ENCODE measurements around the gene POC1B.

Gene POC1B

GRCh38 chr12:89437231-89437630 lies 88.6 kb downstream of the POC1B start (continued):
- TF ChIP-seq, protein P1, sequence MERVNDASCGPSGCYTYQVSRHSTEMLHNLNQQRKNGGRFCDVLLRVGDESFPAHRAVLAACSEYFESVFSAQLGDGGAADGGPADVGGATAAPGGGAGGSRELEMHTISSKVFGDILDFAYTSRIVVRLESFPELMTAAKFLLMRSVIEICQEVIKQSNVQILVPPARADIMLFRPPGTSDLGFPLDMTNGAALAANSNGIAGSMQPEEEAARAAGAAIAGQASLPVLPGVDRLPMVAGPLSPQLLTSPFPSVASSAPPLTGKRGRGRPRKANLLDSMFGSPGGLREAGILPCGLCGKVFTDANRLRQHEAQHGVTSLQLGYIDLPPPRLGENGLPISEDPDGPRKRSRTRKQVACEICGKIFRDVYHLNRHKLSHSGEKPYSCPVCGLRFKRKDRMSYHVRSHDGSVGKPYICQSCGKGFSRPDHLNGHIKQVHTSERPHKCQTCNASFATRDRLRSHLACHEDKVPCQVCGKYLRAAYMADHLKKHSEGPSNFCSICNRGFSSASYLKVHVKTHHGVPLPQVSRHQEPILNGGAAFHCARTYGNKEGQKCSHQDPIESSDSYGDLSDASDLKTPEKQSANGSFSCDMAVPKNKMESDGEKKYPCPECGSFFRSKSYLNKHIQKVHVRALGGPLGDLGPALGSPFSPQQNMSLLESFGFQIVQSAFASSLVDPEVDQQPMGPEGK (CRISPR knock-in tag; IDR thresholded peaks at IDR 0.05; ENCODE audit: borderline replicate concordance): no peak
- TF ChIP-seq ZFP30 (CRISPR knock-in tag; IDR thresholded peaks at IDR 0.05) (no peak), ZFP3 (CRISPR knock-in tag; IDR thresholded peaks at IDR 0.05) (no peak), SNAI2 (CRISPR knock-in tag; IDR thresholded peaks at IDR 0.05) (no peak), ESRRG (CRISPR knock-in tag; IDR thresholded peaks at IDR 0.05) (no peak), CSDC2 (CRISPR knock-in tag; IDR thresholded peaks at IDR 0.05) (no peak)

- TF ChIP-seq ZFP3 (CRISPR knock-in tag; IDR thresholded peaks at IDR 0.05): no peak
- no peak for TF ChIP-seq OSR1 (CRISPR knock-in tag; IDR thresholded peaks at IDR 0.05)
- no peak for TF ChIP-seq ISL1 (CRISPR knock-in tag; IDR thresholded peaks at IDR 0.05)
- ATAC-seq: no peak
Observed at GRCh38 chr12:89436062-89436461, 89.8 kb downstream of the POC1B start.

DNA sequence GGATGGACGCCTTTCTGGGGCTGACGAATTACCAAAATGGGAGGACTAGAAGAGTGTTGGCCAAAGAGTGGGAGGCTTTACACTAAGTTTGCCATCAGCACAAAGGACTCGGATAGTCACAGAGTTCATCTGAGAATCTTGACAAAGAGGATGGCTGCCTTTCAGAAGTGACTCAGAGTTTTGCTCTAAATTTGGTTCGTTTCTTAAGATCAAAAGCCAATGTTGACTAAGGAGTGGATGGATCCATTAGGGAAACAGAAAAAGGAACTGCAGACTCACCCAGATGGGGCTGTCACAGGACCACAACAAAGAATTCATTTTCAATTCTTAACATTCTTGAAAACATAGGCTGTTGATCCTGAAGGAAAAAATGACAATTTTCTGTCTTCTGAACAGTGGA lies 92.2 kb downstream of the POC1B start:
- no peak for TF ChIP-seq ISL1 (CRISPR knock-in tag; IDR thresholded peaks at IDR 0.05)
- TF ChIP-seq ZNF565 (CRISPR knock-in tag; conservative IDR thresholded peaks at IDR 0.05; ENCODE audit: low read depth): no peak
- TF ChIP-seq ESRRG (CRISPR knock-in tag; IDR thresholded peaks at IDR 0.05): no peak
- TF ChIP-seq, protein P2, sequence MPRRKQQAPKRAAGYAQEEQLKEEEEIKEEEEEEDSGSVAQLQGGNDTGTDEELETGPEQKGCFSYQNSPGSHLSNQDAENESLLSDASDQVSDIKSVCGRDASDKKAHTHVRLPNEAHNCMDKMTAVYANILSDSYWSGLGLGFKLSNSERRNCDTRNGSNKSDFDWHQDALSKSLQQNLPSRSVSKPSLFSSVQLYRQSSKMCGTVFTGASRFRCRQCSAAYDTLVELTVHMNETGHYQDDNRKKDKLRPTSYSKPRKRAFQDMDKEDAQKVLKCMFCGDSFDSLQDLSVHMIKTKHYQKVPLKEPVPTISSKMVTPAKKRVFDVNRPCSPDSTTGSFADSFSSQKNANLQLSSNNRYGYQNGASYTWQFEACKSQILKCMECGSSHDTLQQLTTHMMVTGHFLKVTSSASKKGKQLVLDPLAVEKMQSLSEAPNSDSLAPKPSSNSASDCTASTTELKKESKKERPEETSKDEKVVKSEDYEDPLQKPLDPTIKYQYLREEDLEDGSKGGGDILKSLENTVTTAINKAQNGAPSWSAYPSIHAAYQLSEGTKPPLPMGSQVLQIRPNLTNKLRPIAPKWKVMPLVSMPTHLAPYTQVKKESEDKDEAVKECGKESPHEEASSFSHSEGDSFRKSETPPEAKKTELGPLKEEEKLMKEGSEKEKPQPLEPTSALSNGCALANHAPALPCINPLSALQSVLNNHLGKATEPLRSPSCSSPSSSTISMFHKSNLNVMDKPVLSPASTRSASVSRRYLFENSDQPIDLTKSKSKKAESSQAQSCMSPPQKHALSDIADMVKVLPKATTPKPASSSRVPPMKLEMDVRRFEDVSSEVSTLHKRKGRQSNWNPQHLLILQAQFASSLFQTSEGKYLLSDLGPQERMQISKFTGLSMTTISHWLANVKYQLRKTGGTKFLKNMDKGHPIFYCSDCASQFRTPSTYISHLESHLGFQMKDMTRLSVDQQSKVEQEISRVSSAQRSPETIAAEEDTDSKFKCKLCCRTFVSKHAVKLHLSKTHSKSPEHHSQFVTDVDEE (CRISPR knock-in tag; IDR thresholded peaks at IDR 0.05): no peak
- no peak for TF ChIP-seq CSDC2 (CRISPR knock-in tag; IDR thresholded peaks at IDR 0.05)
- no peak for TF ChIP-seq ZFP30 (CRISPR knock-in tag; IDR thresholded peaks at IDR 0.05)
- TF ChIP-seq GLIS3 (CRISPR knock-in tag; IDR thresholded peaks at IDR 0.05): no peak
- TF ChIP-seq, protein P3, sequence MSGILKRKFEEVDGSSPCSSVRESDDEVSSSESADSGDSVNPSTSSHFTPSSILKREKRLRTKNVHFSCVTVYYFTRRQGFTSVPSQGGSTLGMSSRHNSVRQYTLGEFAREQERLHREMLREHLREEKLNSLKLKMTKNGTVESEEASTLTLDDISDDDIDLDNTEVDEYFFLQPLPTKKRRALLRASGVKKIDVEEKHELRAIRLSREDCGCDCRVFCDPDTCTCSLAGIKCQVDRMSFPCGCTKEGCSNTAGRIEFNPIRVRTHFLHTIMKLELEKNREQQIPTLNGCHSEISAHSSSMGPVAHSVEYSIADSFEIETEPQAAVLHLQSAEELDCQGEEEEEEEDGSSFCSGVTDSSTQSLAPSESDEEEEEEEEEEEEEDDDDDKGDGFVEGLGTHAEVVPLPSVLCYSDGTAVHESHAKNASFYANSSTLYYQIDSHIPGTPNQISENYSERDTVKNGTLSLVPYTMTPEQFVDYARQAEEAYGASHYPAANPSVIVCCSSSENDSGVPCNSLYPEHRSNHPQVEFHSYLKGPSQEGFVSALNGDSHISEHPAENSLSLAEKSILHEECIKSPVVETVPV (CRISPR knock-in tag; IDR thresholded peaks at IDR 0.05): no peak
- TF ChIP-seq ZFP3 (CRISPR knock-in tag; IDR thresholded peaks at IDR 0.05): no peak
- ATAC-seq: no peak

GRCh38 chr12:89432396-89432795 lies 93.5 kb downstream of the POC1B start:
- ATAC-seq: no peak
- TF ChIP-seq OSR1 (CRISPR knock-in tag; IDR thresholded peaks at IDR 0.05) (no peak), ARNTL (CRISPR knock-in tag; IDR thresholded peaks at IDR 0.05; ENCODE audit: borderline replicate concordance, low read depth) (no peak), TOX (CRISPR knock-in tag; IDR thresholded peaks at IDR 0.05; ENCODE audit: borderline replicate concordance) (no peak), ZNF565 (CRISPR knock-in tag; conservative IDR thresholded peaks at IDR 0.05; ENCODE audit: low read depth) (no peak), GLIS3 (CRISPR knock-in tag; IDR thresholded peaks at IDR 0.05) (no peak)

DNA sequence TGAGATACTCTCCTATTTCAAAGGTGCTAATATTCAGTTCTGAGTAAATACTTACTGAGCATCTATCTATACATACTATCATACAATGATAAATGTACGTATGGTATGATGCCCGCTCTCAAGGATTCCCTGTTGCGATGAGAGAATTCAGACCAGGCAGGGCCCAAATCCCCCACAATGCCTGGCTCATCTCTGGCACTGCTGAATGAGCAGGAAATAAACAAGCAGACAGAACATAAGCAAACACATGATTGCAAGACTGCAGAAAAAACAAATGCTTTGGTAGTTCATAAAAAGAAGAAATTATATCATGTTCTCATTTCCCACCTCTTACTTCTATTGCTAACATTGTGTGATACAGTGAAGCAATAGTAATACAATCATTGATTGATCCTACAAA lies 96.3 kb downstream of the POC1B start:
- TF ChIP-seq, protein P1 (CRISPR knock-in tag; IDR thresholded peaks at IDR 0.05; ENCODE audit: borderline replicate concordance): no peak
- TF ChIP-seq ISL1 (CRISPR knock-in tag; IDR thresholded peaks at IDR 0.05) (no peak), CREB5 (CRISPR knock-in tag; IDR thresholded peaks at IDR 0.05; ENCODE audit: low read depth) (no peak), ZFP30 (CRISPR knock-in tag; IDR thresholded peaks at IDR 0.05) (no peak), TOX (CRISPR knock-in tag; IDR thresholded peaks at IDR 0.05; ENCODE audit: borderline replicate concordance) (no peak)
- TF ChIP-seq, protein P3 (CRISPR knock-in tag; IDR thresholded peaks at IDR 0.05): no peak
- ATAC-seq: no peak

All from SK-N-SH treated with all-trans-retinoic acid at 6 μM for 48 hours (cell line).